Measurements from ENCODE around the gene SLC25A38.
"Not testable (repeated sequence)": the region's sequence is repeated elsewhere in the genome, so short reads cannot be mapped to it uniquely, and the experiment has no call there.

Gene SLC25A38

DNA sequence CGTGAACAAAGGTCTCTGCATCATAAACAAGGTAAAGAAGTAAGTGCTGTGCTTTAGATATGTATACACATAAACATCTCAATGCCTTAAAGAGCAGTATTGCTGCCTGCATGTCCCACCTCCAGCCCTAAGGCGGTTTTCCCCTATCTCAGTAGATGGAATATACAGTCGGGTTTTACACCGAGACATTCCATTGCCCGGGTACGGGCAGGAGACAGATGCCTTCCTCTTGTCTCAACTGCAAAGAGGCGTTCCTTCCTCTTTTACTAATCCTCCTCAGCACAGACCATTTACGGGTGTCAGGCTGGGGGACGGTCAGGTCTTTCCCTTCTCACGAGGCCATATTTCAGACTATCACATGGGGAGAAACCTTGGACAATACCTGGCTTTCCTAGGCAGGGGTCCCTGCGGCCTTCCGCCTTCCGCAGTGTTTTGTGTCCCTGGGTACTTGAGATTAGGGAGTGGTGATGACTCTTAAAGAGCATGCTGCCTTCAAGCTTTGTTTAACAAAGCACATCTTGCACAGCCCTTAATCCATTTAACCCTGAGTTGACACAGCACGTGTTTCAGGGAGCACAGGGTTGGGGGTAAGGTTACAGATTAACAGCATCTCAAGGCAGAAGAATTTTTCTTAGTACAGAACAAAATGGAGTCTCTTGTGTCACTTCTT, 35.5 kb downstream of the SLC25A38 start:
- H3K9me3 Mint-ChIP-seq, CTCF ChIA-PET, DNase-seq, H3K4me1 Mint-ChIP-seq, H3K27ac Mint-ChIP-seq, H3K4me3 Mint-ChIP-seq: not testable (repeated sequence)
- H3K36me3 Mint-ChIP-seq, result peaks cover 12% of the 10 kb centered on the region
- peaks cover 16% of the 10 kb centered on the region for H3K27me3 Mint-ChIP-seq

DNA sequence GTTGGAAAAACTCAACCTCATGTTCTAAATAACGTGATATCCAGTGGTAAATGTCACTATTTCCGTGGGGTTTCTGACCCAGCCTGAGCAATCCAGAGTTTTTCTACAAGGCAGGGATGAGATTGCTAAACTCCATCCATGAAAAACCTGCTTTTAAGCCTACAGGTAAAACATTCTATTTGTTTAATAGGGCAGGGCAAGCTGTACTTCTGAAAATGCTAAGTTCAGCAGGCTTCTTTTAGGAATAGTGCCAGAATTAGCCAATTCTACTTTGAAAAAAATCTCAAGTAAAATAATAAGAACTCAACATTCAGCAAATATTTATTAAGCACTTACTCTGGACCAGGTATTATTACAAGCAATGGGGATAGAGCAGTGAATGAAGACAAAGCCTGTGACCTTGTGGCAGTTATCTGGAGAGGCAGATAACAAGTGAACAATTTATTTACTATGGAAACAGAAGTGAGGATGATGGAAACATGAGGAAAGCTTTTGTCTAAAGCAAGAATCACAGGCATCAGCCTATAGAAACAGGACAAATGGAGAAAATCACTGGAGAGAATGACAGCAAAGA, 36.7 kb downstream of the SLC25A38 start:
- Mint-ChIP-seq H3K9me3 (no peaks in the 10 kb centered on the region), H3K36me3 (peaks cover 2% of the 10 kb centered on the region), H3K27ac (no peak overlapping the region), H3K27me3 (peaks cover 16% of the 10 kb centered on the region), H3K4me1 (no peaks in the 10 kb centered on the region), H3K4me3 (no peak overlapping the region)
- no peak for DNase-seq
- CTCF ChIA-PET, result no interaction called here

DNA sequence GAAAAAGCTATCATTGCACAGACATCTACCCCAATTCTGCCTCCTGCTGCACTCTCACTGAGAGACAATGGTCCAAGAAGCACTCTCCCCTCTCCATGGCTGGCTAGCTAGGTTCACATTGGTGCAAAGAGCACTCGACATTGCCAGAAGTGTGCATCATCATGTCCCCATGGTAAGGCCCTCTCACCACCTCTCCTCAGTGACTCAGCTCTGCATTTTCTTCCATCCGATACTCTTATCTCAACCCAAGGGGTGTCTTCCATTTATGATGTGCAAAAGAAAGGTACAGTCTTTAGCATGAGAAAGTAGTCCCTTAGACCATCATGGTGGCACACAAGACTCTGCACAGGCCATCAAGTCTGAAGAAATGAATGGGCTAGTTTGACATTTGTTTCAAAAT, 37.4 kb downstream of the SLC25A38 start:
- Mint-ChIP-seq H3K36me3 (no peaks in the 10 kb centered on the region), H3K27me3 (peaks cover 16% of the 10 kb centered on the region), H3K4me1 (no peaks in the 10 kb centered on the region), H3K4me3 (no peak overlapping the region), H3K27ac (no peak overlapping the region), H3K9me3 (no peaks in the 10 kb centered on the region)
- CTCF ChIA-PET, result no interaction called here
- DNase-seq, result no peak

DNA sequence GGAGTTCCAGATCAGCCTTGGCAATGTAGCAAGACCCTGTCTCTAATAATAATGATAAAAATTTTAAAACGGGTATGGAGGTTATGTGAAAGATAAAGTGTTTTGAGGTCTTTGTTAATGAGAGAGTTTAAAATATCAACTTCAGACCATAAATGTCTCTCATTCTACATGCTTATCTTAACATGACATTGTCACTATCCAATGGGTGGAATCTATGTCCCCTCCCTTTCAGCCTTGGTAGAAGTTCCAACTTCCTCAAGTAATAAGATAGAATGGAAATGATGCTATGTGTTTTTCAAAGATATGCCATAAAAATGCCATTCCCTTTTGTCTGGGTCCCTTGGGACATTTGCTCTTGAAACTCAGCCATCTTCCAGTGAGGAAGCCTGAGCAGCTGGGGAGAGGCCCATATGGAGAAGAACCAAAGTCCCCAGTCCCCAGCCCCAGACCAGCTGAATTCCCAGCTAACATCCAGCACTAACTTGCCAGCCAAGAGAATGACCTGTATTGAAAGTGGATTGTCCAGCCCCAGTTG, 40.3 kb downstream of the SLC25A38 start:
- H3K9me3 Mint-ChIP-seq, result no peaks in the 10 kb centered on the region
- H3K36me3 Mint-ChIP-seq, result no peaks in the 10 kb centered on the region
- no peak overlapping the region for H3K4me3 Mint-ChIP-seq
- peaks cover 15% of the 10 kb centered on the region for H3K27me3 Mint-ChIP-seq
- H3K4me1 Mint-ChIP-seq, result no peaks in the 10 kb centered on the region
- H3K27ac Mint-ChIP-seq, result no peak overlapping the region
- DNase-seq, result no peak
- CTCF ChIA-PET, result no interaction called here

DNA sequence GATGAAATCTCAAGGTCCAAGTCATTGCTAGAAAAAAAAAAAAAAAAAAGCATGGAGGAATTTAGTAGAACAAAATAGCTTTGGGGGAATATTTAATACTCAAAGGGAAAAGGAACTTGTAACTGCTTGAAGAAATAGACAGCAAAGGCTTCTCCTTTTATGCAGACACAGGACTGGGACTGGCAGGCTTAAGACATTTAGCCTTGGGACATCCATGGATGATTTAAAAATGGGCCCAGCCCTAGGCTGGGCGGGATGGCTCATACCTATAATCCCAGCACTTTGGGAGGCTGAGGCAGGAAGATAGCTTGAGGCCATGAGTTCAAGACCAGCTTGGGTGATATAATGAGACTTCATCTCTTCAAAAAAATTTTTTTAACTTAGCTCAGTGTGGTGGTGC, 43.1 kb downstream of the SLC25A38 start:
- Mint-ChIP-seq H3K27me3 (peaks cover 23% of the 10 kb centered on the region), H3K4me3 (no peak overlapping the region), H3K36me3 (no peaks in the 10 kb centered on the region), H3K9me3 (no peaks in the 10 kb centered on the region), H3K27ac (no peak overlapping the region), H3K4me1 (no peaks in the 10 kb centered on the region)
- no peak for DNase-seq
- CTCF ChIA-PET, result interaction anchor here (0.6 to 0.9 kb wide), 3 partner anchors 9 to 73 kb away, joined by 3 to 4 read pairs (median 3); no protein-coding TSS in a partner anchor

DNA sequence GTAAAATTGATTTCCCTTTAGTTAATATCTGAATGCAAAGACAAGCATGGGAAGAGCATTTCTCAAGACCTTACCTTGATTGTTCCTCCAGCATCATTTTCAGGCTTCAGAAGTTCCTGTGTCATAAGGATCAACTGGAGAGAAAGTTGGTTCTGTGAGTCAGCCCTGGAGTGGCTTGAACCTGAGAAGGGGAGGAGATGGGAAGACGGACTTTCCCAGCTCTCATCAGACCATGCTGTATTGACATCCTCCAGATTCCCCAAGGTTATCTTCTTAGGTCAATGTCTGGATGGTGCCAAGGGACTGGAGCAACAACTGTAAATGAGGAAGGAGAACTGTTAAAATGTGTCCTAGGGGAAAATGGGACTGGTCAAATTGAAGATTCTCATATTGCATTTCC, 44.3 kb downstream of the SLC25A38 start:
- DNase-seq, result no peak
- Mint-ChIP-seq H3K4me1 (no peaks in the 10 kb centered on the region), H3K27me3 (peaks cover 23% of the 10 kb centered on the region), H3K36me3 (no peaks in the 10 kb centered on the region), H3K4me3 (no peak overlapping the region), H3K27ac (no peak overlapping the region), H3K9me3 (no peaks in the 10 kb centered on the region)
- CTCF ChIA-PET, result interaction anchor here (1.5 kb wide), 1 partner anchor 19 kb away, joined by 5 read pairs; no protein-coding TSS in a partner anchor

DNA sequence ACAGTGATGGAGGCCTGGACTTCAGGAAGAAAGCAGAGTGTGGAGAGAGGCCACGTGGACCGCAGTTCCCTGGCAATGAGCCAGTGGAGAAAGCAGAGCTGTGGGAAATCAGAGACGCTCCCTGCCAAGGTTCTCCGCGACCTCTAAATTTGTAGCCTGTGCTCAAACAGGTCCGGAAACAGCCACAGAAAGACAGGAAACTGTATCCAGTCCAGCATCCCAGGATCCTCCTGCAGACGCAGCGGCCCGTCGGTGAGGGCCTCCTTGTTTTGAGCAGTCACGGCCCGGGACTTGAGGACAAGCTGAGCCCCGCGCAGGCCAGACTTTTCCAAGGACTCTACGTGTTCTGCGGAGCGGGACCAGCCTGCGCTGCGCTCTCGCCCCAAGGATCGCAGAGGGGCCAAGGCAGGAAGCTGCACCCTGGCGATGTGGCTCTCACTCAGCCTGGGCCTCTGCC, 45.6 kb downstream of the SLC25A38 start:
- Mint-ChIP-seq H3K4me3 (no peak overlapping the region), H3K36me3 (no peaks in the 10 kb centered on the region), H3K27me3 (peaks cover 23% of the 10 kb centered on the region), H3K4me1 (no peaks in the 10 kb centered on the region), H3K27ac (no peak overlapping the region), H3K9me3 (no peaks in the 10 kb centered on the region)
- CTCF ChIA-PET, result no interaction called here
- DNase-seq, result no peak

DNA sequence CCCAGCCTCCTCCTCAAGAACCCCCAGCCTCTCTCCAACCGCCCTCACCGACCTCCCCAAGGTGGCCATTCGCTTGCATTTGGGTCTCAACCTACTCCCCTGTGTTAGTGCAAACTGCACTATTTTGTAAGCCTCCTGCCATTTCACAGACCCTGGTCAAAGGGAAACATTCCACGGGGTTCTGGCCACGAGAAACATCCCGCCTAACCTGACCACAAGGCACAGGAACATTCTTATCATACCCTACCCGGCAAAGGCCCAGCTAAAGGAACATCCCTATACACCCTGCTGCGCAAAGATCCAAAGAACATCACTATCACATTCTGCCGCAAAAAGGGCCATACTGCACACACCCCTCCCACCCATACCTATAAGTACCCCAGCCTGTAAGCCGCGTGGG, 46.3 kb downstream of the SLC25A38 start:
- no peak for DNase-seq
- no peaks in the 10 kb centered on the region for H3K9me3 Mint-ChIP-seq
- no peak overlapping the region for H3K4me3 Mint-ChIP-seq
- H3K27me3 Mint-ChIP-seq, result peaks cover 23% of the 10 kb centered on the region
- no peaks in the 10 kb centered on the region for H3K36me3 Mint-ChIP-seq
- CTCF ChIA-PET, result no interaction called here
- H3K4me1 Mint-ChIP-seq, result no peaks in the 10 kb centered on the region
- no peak overlapping the region for H3K27ac Mint-ChIP-seq

DNA sequence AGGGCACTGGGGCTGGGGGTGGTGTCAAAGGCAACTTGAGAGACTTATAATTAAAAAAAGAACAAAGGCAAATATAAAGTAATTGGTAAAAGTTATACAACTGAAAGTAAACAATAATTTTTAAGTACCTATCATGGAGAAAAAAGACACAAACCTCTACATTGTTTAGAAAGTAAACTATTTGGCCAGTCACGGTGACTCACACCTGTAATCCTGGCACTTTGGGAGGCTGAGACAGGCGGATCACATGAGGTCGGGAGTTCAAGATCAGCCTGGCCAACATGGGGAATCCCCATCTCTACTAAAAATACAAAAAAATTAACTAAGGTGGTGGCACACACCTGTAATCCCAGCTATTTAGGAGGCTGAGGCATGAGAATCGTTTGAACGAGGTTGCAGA, 49.2 kb downstream of the SLC25A38 start:
- Mint-ChIP-seq H3K27ac (no peak overlapping the region), H3K4me1 (no peaks in the 10 kb centered on the region), H3K9me3 (no peaks in the 10 kb centered on the region), H3K27me3 (peaks cover 22% of the 10 kb centered on the region), H3K36me3 (no peaks in the 10 kb centered on the region), H3K4me3 (no peak overlapping the region)
- no peak for DNase-seq
- CTCF ChIA-PET, result interaction anchor here (0.6 kb wide), 1 partner anchor 1667 kb away, joined by 3 read pairs; no protein-coding TSS in a partner anchor

DNA sequence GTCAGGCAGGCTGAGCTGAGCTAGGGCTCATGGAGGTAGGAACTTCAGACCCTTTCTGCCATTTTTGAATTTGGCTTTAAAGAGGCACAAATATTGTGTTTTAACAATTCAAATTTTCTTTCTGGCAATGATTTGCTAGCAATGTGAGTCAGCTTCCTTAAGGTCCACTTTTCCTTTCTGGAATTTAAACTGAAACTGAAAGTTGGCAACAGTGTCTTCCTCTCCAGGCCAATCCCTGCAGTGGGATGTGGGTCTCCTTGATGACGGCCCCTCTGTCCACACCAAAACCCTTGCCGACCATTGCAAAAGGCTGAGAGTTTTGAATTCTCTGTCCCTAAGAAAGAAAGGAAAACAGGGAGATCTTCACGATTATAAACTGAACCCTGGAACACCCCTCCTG, 50.5 kb downstream of the SLC25A38 start:
- no peaks in the 10 kb centered on the region for H3K9me3 Mint-ChIP-seq
- H3K4me1 Mint-ChIP-seq, result no peaks in the 10 kb centered on the region
- H3K4me3 Mint-ChIP-seq, result no peak overlapping the region
- H3K27ac Mint-ChIP-seq, result no peak overlapping the region
- DNase-seq, result no peak
- CTCF ChIA-PET, result interaction anchor here (2.3 kb wide), 1 partner anchor 13 kb away, joined by 11 read pairs; no protein-coding TSS in a partner anchor
- no peaks in the 10 kb centered on the region for H3K36me3 Mint-ChIP-seq
- H3K27me3 Mint-ChIP-seq, result peaks cover 17% of the 10 kb centered on the region

DNA sequence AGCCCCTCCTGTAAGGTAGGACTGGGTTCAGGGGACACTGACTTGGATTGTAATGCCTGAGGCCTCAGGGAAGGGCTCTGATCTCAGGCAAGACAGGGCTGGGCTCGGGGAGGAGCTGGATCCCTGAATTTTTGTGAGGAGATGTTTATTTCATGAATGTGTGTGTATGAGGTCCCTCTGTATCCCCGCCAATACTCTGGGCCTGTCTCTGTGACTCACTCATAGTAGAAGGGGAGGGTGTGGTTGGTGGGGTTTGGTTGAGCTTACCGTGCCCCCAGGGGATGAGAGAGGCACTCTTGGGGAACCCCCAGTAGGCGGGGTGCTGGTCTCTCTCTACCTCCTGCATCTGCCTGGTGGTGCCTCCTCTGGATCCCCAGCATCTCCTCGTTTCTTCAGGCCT, 51.4 kb downstream of the SLC25A38 start:
- Mint-ChIP-seq H3K4me1 (no peaks in the 10 kb centered on the region), H3K36me3 (no peaks in the 10 kb centered on the region), H3K27me3 (peaks cover 8% of the 10 kb centered on the region), H3K9me3 (no peaks in the 10 kb centered on the region), H3K27ac (no peak overlapping the region), H3K4me3 (no peak overlapping the region)
- CTCF ChIA-PET, result interaction anchor here (2.3 kb wide), 1 partner anchor 12 kb away, joined by 11 read pairs; no protein-coding TSS in a partner anchor
- DNase-seq, result no peak

DNA sequence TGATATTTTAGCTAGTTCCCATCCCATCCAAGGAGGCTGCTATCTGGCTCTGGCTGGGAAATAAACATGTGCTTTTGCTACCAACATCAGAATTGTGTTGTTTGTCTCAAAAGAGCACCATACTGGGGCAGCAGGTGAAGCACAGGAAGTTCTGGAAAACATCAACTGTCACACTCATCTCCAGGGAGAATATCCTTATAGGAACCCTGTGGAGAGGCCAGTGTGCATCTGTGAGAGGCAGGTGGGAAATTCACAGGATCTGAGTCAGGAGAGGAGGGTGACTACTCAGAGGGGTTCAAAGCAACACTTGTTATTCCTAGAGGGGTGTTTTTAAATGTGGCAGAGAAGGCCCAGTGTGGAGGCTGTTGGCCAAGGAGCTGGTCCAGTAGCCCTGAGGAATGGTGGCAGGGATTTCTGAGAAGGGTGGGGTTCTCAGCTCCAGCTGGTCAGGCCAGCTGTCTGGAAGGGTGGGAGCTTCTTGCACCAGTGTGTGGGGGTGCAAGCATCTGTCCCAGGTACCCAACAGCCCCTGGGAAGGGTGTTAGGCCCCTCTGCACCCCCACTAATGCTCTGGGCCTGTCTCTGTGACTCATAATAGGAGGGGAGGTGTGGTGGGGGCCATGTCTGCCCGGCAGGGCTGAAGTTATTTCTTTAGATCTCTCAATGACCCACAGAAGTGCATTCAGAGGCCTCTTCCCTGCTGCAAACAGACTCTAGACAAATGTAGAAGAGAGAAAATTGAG, 52.0 kb downstream of the SLC25A38 start:
- CTCF ChIA-PET, result interaction anchor here (2.3 kb wide), 1 partner anchor 12 kb away, joined by 11 read pairs; no protein-coding TSS in a partner anchor
- no peaks in the 10 kb centered on the region for H3K36me3 Mint-ChIP-seq
- H3K4me3 Mint-ChIP-seq, result no peak overlapping the region
- no peak for DNase-seq
- no peak overlapping the region for H3K27ac Mint-ChIP-seq
- H3K27me3 Mint-ChIP-seq, result peaks cover 4% of the 10 kb centered on the region
- no peaks in the 10 kb centered on the region for H3K4me1 Mint-ChIP-seq
- no peaks in the 10 kb centered on the region for H3K9me3 Mint-ChIP-seq

DNA sequence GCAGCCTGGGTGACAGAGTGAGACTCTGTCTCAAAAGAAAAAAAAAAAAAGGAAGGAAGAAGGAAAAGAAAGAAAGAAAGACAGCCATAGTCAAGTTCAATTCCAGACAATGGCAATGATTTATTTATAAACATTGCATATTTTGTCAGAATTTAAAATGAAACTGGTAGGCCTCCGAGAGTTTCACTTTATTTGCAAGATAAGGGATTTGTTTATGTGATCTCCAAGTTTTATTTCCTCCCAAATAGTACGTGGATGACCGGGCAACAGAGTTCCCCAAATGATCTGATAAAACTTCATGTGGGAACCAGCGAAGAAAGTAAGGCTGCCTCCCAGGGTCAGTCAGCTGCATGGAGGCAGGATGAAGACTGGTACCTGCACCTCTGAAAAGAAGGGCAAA, 55.7 kb downstream of the SLC25A38 start:
- no peaks in the 10 kb centered on the region for H3K4me1 Mint-ChIP-seq
- H3K27ac Mint-ChIP-seq, result no peak overlapping the region
- H3K36me3 Mint-ChIP-seq, result no peaks in the 10 kb centered on the region
- H3K27me3 Mint-ChIP-seq, result peaks cover 8% of the 10 kb centered on the region
- H3K9me3 Mint-ChIP-seq, result no peaks in the 10 kb centered on the region
- CTCF ChIA-PET, result no interaction called here
- no peak for DNase-seq
- H3K4me3 Mint-ChIP-seq, result no peak overlapping the region

DNA sequence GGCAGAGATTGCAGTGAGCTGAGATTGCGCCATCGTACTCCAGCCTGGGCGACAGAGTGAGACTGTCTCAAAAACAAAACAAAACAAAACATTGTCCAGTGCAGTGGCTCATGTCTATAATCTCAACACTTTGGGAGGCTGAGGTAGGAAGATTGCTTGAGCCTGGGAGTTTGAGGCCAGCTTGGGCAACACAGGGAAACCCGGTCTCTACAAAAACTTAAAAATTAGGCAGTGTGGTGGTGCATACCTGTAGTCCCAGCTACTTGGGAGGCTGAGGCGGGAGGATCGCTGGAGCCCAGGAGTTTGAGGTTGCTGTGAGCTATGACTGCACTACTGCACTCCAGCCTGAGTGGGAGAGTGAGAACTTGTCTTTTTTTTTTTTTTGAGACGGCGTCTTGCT, 57.1 kb downstream of the SLC25A38 start:
- Mint-ChIP-seq H3K36me3 (no peaks in the 10 kb centered on the region), H3K27ac (no peak overlapping the region), H3K4me1 (no peaks in the 10 kb centered on the region), H3K9me3 (no peaks in the 10 kb centered on the region), H3K27me3 (peaks cover 8% of the 10 kb centered on the region), H3K4me3 (no peak overlapping the region)
- CTCF ChIA-PET, result no interaction called here
- DNase-seq, result no peak

All from activated naive CD4-positive, alpha-beta T cell treated with anti-CD3 and anti-CD28 coated beads, Interleukin-2, amount 10 ng/mL, durations not matched to agents 7 days and 5 days (primary cell).